ENCODE results near the gene CACNA1A. TPM values are rescaled to one million over a fixed set of nuclear protein-coding genes. Genes with fewer than 3 reads are reported as not detected.
"Not testable (repeated sequence)": the region's sequence is repeated elsewhere in the genome, so short reads cannot be mapped to it uniquely, and the experiment has no call there.

Gene CACNA1A
- total RNA-seq, 2 donors from 2014 or later = 0.27 to 2.3 TPM

GRCh38 chr19:13530720-13531119 is 24.4 kb upstream of the CACNA1A start:
- no peaks in the 10 kb centered on the region for H3K4me1 ChIP-seq (ENCODE audit: control insufficient read depth in 1 of 2, low read depth in 2 of 2)
- H3K27ac ChIP-seq = no peak overlapping the region
- H3K27me3 ChIP-seq (replicated peaks; ENCODE audit: insufficient read depth) = no peaks in the 10 kb centered on the region
- no peak overlapping the region for H3K4me3 ChIP-seq
- no peaks in the 10 kb centered on the region for H3K9me3 ChIP-seq
- no peaks in the 10 kb centered on the region for H3K36me3 ChIP-seq
- ATAC-seq (ENCODE audit: insufficient number of reproducible peaks, low FRiP score, low read depth) (no peak), DNase-seq (ENCODE audit: low spot score) (no peak)
- TF ChIP-seq CTCF (IDR thresholded peaks at IDR 0.05) = no peak

- not testable (repeated sequence) for ATAC-seq (ENCODE audit: insufficient number of reproducible peaks, low FRiP score, low read depth); H3K27ac ChIP-seq; DNase-seq (ENCODE audit: low spot score); H3K36me3 ChIP-seq; H3K4me3 ChIP-seq; H3K27me3 ChIP-seq (replicated peaks; ENCODE audit: insufficient read depth); H3K9me3 ChIP-seq; H3K4me1 ChIP-seq (ENCODE audit: control insufficient read depth in 1 of 2, low read depth in 2 of 2)
Measured at GRCh38 chr19:13529721-13530120, 23.4 kb upstream of the CACNA1A start.

- ATAC-seq (ENCODE audit: insufficient number of reproducible peaks, low FRiP score, low read depth) (no peak), DNase-seq (ENCODE audit: low spot score) (no peak)
- Histone ChIP-seq H3K27ac (no peak overlapping the region), H3K4me3 (no peak overlapping the region), H3K4me1 (ENCODE audit: control insufficient read depth in 1 of 2, low read depth in 2 of 2) (no peaks in the 10 kb centered on the region), H3K27me3 (replicated peaks; ENCODE audit: insufficient read depth) (no peaks in the 10 kb centered on the region), H3K36me3 (no peaks in the 10 kb centered on the region), H3K9me3 (no peaks in the 10 kb centered on the region)
- TF ChIP-seq CTCF (IDR thresholded peaks at IDR 0.05) = no peak
Measured at GRCh38 chr19:13526552-13526951, 20.3 kb upstream of the CACNA1A start.

- no peak for ATAC-seq (ENCODE audit: insufficient number of reproducible peaks, low FRiP score, low read depth)
- no peaks in the 10 kb centered on the region for H3K27me3 ChIP-seq (replicated peaks; ENCODE audit: insufficient read depth)
- no peaks in the 10 kb centered on the region for H3K4me1 ChIP-seq (ENCODE audit: control insufficient read depth in 1 of 2, low read depth in 2 of 2)
- TF ChIP-seq CTCF (IDR thresholded peaks at IDR 0.05) = no peak
- DNase-seq (ENCODE audit: low spot score) = no peak
- no peak overlapping the region for H3K4me3 ChIP-seq
- H3K27ac ChIP-seq = no peak overlapping the region
- peaks cover 14% of the 10 kb centered on the region for H3K9me3 ChIP-seq
- no peaks in the 10 kb centered on the region for H3K36me3 ChIP-seq
Measured at GRCh38 chr19:13521066-13521465, 14.8 kb upstream of the CACNA1A start.

GRCh38 chr19:13511947-13512346 is 5.7 kb upstream of the CACNA1A start:
- no peak for ATAC-seq (ENCODE audit: insufficient number of reproducible peaks, low FRiP score, low read depth)
- peaks cover 10% of the 10 kb centered on the region for H3K27me3 ChIP-seq (replicated peaks; ENCODE audit: insufficient read depth)
- no peak for TF ChIP-seq CTCF (IDR thresholded peaks at IDR 0.05)

GRCh38 chr19:13507053-13507611 is 853 bp upstream of the CACNA1A start:
- H3K4me1 ChIP-seq (ENCODE audit: control insufficient read depth in 1 of 2, low read depth in 2 of 2) = peaks cover 0 to 5% of the 10 kb centered on the region in 2 donors
- no peak for TF ChIP-seq CTCF (IDR thresholded peaks at IDR 0.05)
- no peaks in the 10 kb centered on the region for H3K36me3 ChIP-seq
- no peak for DNase-seq (ENCODE audit: low spot score)
- H3K27ac ChIP-seq = no peak overlapping the region
- no peak overlapping the region for H3K4me3 ChIP-seq
- ATAC-seq (ENCODE audit: insufficient number of reproducible peaks, low FRiP score, low read depth) = no peak
- peaks cover 13% of the 10 kb centered on the region for H3K27me3 ChIP-seq (replicated peaks; ENCODE audit: insufficient read depth)
- H3K9me3 ChIP-seq = no peaks in the 10 kb centered on the region

More at GRCh38 chr19:13511947-13512346, 5.7 kb upstream of the CACNA1A start:
- Histone ChIP-seq H3K9me3 (no peaks in the 10 kb centered on the region), H3K4me3 (no peak overlapping the region), H3K27ac (no peak overlapping the region), H3K4me1 (ENCODE audit: control insufficient read depth in 1 of 2, low read depth in 2 of 2) (no peaks in the 10 kb centered on the region), H3K36me3 (no peaks in the 10 kb centered on the region)
- no peak for DNase-seq (ENCODE audit: low spot score)

Data from thoracic aorta (tissue), 2 donors.